Smooth muscle cell (in vitro differentiated cells): ENCODE data around the gene CTSA. TPM values are rescaled to one million over a fixed set of nuclear protein-coding genes. Genes with fewer than 3 reads are reported as not detected.

ENCODE experiments used
- DNase-seq: peaks from one replicate; lab custom pipeline; 2025; ENCODE audit not compliant: unreplicated experiment; lab: John Stamatoyannopoulos, UW
- H2AFZ ChIP-seq: fragments of 200-600 bp; sonication (generic); 2 replicates; pipeline ENCODE4 v1.6.0; 2016; ENCODE audit warnings: antibody characterized with exemption, low read depth, mild to moderate bottlenecking
- H3F3A ChIP-seq: fragments of 200-600 bp; sonication (generic); 2 replicates; pipeline ENCODE4 v1.6.0; 2017; ENCODE audit warnings: antibody characterized with exemption, low read depth
- H3K27ac ChIP-seq: fragments of 200-600 bp; sonication (generic); 2 replicates; pipeline ENCODE4 v1.5.1; 2016; ENCODE audit warnings: low read depth, mild to moderate bottlenecking
- H3K27me3 ChIP-seq: fragments of 200-600 bp; sonication (generic); 2 replicates; pipeline ENCODE4 v1.6.1; 2016; ENCODE audit warnings: low read depth, mild to moderate bottlenecking
- H3K36me3 ChIP-seq: fragments of 200-600 bp; sonication (generic); 2 replicates; pipeline ENCODE4 v1.5.1; 2016; ENCODE audit warnings: low read depth
- H3K4me1 ChIP-seq: fragments of 200-600 bp; sonication (generic); 2 replicates; pipeline ENCODE4 v1.5.1; 2016; ENCODE audit warnings: low read depth
- H3K4me2 ChIP-seq: fragments of 200-600 bp; sonication (generic); 2 replicates; pipeline ENCODE4 v1.6.0; 2016; ENCODE audit warnings: mild to moderate bottlenecking
- H3K4me3 ChIP-seq: fragments of 200-600 bp; sonication (generic); 2 replicates; pipeline ENCODE4 v1.5.1; 2016; ENCODE audit warnings: mild to moderate bottlenecking
- H3K79me2 ChIP-seq: fragments of 200-600 bp; sonication (generic); 2 replicates; pipeline ENCODE4 v1.6.0; 2016; ENCODE audit warnings: low read depth, mild to moderate bottlenecking
- H3K9ac ChIP-seq: fragments of 200-600 bp; sonication (generic); 2 replicates; pipeline ENCODE4 v1.6.0; 2016; ENCODE audit warnings: low read depth
- H3K9me3 ChIP-seq: fragments of 200-600 bp; sonication (generic); replicated peaks from 2 replicates; pipeline ENCODE4 v1.5.1; 2016; ENCODE audit warnings: low read depth
- H4K20me1 ChIP-seq: fragments of 200-600 bp; sonication (generic); 2 replicates; pipeline ENCODE4 v1.6.0; 2016; ENCODE audit warnings: low read depth
- CTCF ChIP-seq: fragments of 200-600 bp; sonication (generic); IDR thresholded peaks from 2 replicates; pipeline ENCODE4 v1.5.1; 2017; ENCODE audit warnings: borderline replicate concordance, mild to moderate bottlenecking, antibody characterized with exemption; ENCODE audit not compliant: insufficient read depth, poor library complexity, severe bottlenecking
- WGBS: methylation state at CpG from one replicate; pipeline ENCODE4 v1.1.7; 2016; ENCODE audit warnings: low lambda C conversion rate; 5-methylcytosine and 5-hydroxymethylcytosine counted together
- polyA plus RNA-seq: library from polyadenylated mRNA; unstranded; fragments of >200 nt; fragmentation: Nextera tagmentation; extraction: Ambion mirVana; gene quantifications from 2 replicates; pipeline ENCODE4 v1.2.1, GENCODE V29; 2016
- total RNA-seq: library from RNA; depleted of rRNA; stranded (reverse); fragments of >200 nt; gene quantifications from 2 replicates; pipeline ENCODE4 v1.2.3, GENCODE V29; 2014

Gene CTSA
- total and polyA plus RNA-seq, 2 experiments from 2014 or later = 74.8 to 132 TPM

DNA sequence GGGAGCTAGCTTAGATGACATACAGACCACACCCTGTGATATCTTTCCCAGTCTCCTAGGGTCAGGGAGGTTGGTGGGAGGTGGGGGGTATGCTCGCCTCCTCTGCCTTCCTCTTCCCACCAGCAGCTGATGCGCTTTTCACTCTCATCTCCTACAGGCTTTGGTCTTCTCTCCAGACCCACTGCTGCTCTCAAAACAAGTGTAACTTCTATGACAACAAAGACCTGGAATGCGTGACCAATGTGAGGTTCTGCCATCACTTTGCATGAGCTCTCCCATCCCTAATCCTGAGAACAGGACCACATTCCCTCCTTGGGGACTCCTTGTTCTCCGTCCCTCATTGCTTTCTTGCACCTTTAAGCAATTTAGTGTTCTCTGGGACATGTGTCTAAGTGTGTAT lies 2.7 kb downstream of the CTSA start:
- H4K20me1 ChIP-seq = no peaks in the 10 kb centered on the region
- H3K27ac ChIP-seq = no peak overlapping the region
- H3K79me2 ChIP-seq = peaks cover 5% of the 10 kb centered on the region
- no peaks in the 10 kb centered on the region for H3K27me3 ChIP-seq
- H3K9me3 ChIP-seq = no peaks in the 10 kb centered on the region
- peaks cover 9% of the 10 kb centered on the region for H3F3A ChIP-seq
- H3K4me1 ChIP-seq = peaks cover 6% of the 10 kb centered on the region
- H3K36me3 ChIP-seq = no peaks in the 10 kb centered on the region
- no peak for TF ChIP-seq CTCF
- H2AFZ ChIP-seq = no peak overlapping the region
- 94% methylated on average over 4 of the region's 4 CpGs for WGBS
- H3K4me2 ChIP-seq = no peak overlapping the region
- no peak overlapping the region for H3K4me3 ChIP-seq
- no peak overlapping the region for H3K9ac ChIP-seq
- no peak for DNase-seq

DNA sequence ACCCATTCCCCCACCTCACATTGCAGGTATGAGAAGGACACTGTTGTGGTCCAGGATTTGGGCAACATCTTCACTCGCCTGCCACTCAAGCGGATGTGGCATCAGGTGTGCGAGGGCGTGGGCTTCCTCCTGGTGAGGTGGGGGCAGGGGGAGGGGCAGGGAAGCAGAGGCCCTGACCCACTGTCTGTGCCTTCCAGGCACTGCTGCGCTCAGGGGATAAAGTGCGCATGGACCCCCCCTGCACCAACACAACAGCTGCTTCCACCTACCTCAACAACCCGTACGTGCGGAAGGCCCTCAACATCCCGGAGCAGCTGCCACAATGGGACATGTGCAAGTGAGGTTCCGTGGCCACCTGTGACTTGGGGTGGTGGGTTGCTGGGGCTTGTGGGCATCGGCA lies 3.7 kb downstream of the CTSA start:
- peaks cover 5% of the 10 kb centered on the region for H3K79me2 ChIP-seq
- H3K9ac ChIP-seq = no peak overlapping the region
- H3K4me3 ChIP-seq = no peak overlapping the region
- no peak overlapping the region for H3K27ac ChIP-seq
- no peaks in the 10 kb centered on the region for H4K20me1 ChIP-seq
- 93% methylated on average over 12 of the region's 12 CpGs for WGBS
- H3K4me1 ChIP-seq = peaks cover 6% of the 10 kb centered on the region
- no peaks in the 10 kb centered on the region for H3K36me3 ChIP-seq
- no peaks in the 10 kb centered on the region for H3K9me3 ChIP-seq
- no peak overlapping the region for H3K4me2 ChIP-seq
- H2AFZ ChIP-seq = no peak overlapping the region
- H3K27me3 ChIP-seq = no peaks in the 10 kb centered on the region
- TF ChIP-seq CTCF = no peak
- H3F3A ChIP-seq = peaks cover 9% of the 10 kb centered on the region
- DNase-seq = no peak

DNA sequence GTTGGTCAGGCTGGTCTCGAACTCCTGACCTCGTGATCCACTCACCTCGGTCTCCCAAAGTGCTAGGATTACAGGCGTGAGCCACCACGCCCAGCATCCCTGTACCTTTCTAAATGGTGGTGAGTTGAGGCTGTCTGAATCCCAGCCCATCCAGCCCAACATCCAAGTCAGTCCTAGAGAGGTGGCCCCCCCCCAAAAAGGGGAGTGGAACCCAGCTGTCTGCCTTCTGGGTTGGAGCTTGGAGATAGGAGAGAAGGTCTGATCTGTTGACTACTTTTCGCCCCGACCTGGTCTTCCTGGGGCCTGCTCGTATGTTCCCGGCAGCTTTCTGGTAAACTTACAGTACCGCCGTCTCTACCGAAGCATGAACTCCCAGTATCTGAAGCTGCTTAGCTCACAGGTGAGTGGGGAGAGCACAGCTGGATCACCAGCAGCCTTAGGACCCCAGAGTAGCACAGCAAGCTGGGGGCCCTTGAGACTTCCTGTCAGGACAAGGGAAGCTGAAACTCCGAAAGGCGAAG lies 5.6 kb downstream of the CTSA start:
- H3K27me3 ChIP-seq = no peaks in the 10 kb centered on the region
- 98% methylated on average over 14 of the region's 14 CpGs for WGBS

More for the DNA sequence above, 5.6 kb downstream of the CTSA start:
- no peak overlapping the region for H3K4me2 ChIP-seq
- peaks cover 4% of the 10 kb centered on the region for H3K4me1 ChIP-seq
- no peak for DNase-seq
- no peaks in the 10 kb centered on the region for H3K36me3 ChIP-seq
- H3K79me2 ChIP-seq = peaks cover 4% of the 10 kb centered on the region
- no peaks in the 10 kb centered on the region for H4K20me1 ChIP-seq
- no peak for TF ChIP-seq CTCF
- H3K9me3 ChIP-seq = no peaks in the 10 kb centered on the region
- no peak overlapping the region for H3K9ac ChIP-seq
- peaks cover 12% of the 10 kb centered on the region for H3F3A ChIP-seq
- no peak overlapping the region for H2AFZ ChIP-seq
- no peak overlapping the region for H3K4me3 ChIP-seq
- no peak overlapping the region for H3K27ac ChIP-seq
